ENCODE results near the gene CNPY1.

CNPY1 gene

GRCh38 chr7:155509359-155509724 lies 37.0 kb downstream of the CNPY1 start:
- CTCF ChIA-PET: no interaction called here
- no peak overlapping the region for H3K4me3 ChIP-seq (ENCODE audit: low read depth, low read length)
- no peak for DNase-seq (ENCODE audit: low read depth, low spot score)
- no peak for TF ChIP-seq CTCF (IDR thresholded peaks at IDR 0.05; ENCODE audit: insufficient read depth, low read length, missing control alignments)
- POLR2A ChIA-PET: no interaction called here

- POLR2A ChIA-PET: no interaction called here
- CTCF ChIA-PET: no interaction called here
- no peak for DNase-seq (ENCODE audit: low read depth, low spot score)
- TF ChIP-seq CTCF (IDR thresholded peaks at IDR 0.05; ENCODE audit: insufficient read depth, low read length, missing control alignments): no peak
- H3K4me3 ChIP-seq (ENCODE audit: low read depth, low read length): no peak overlapping the region
Observed at GRCh38 chr7:155508376-155509358, 37.7 kb downstream of the CNPY1 start.

GRCh38 chr7:155507576-155507975 lies 38.8 kb downstream of the CNPY1 start:
- no peak for TF ChIP-seq CTCF (IDR thresholded peaks at IDR 0.05; ENCODE audit: insufficient read depth, low read length, missing control alignments)
- ChIA-PET POLR2A (no interaction called here), CTCF (no interaction called here)
- DNase-seq (ENCODE audit: low read depth, low spot score): no peak
- H3K4me3 ChIP-seq (ENCODE audit: low read depth, low read length): no peak overlapping the region

GRCh38 chr7:155506854-155507337 lies 39.5 kb downstream of the CNPY1 start:
- ChIA-PET POLR2A (no interaction called here), CTCF (no interaction called here)
- H3K4me3 ChIP-seq (ENCODE audit: low read depth, low read length): no peak overlapping the region
- DNase-seq (ENCODE audit: low read depth, low spot score): no peak
- TF ChIP-seq CTCF (IDR thresholded peaks at IDR 0.05; ENCODE audit: insufficient read depth, low read length, missing control alignments): no peak

GRCh38 chr7:155505422-155505793 lies 41.0 kb downstream of the CNPY1 start:
- CTCF ChIA-PET: no interaction called here
- DNase-seq (ENCODE audit: low read depth, low spot score): no peak
- POLR2A ChIA-PET: no interaction called here
- TF ChIP-seq CTCF (IDR thresholded peaks at IDR 0.05; ENCODE audit: insufficient read depth, low read length, missing control alignments): no peak
- H3K4me3 ChIP-seq (ENCODE audit: low read depth, low read length): no peak overlapping the region

- ChIA-PET CTCF (no interaction called here), POLR2A (no interaction called here)
- no peak for DNase-seq (ENCODE audit: low read depth, low spot score)
- no peak overlapping the region for H3K4me3 ChIP-seq (ENCODE audit: low read depth, low read length)
- no peak for TF ChIP-seq CTCF (IDR thresholded peaks at IDR 0.05; ENCODE audit: insufficient read depth, low read length, missing control alignments)
Observed at GRCh38 chr7:155497149-155497901, 49.0 kb downstream of the CNPY1 start.
